Measurements from ENCODE around the gene TBC1D17.
A peak's percentile ranks its signal among the peaks of the same experiment; 100 is the strongest.

The TBC1D17 gene

DNA sequence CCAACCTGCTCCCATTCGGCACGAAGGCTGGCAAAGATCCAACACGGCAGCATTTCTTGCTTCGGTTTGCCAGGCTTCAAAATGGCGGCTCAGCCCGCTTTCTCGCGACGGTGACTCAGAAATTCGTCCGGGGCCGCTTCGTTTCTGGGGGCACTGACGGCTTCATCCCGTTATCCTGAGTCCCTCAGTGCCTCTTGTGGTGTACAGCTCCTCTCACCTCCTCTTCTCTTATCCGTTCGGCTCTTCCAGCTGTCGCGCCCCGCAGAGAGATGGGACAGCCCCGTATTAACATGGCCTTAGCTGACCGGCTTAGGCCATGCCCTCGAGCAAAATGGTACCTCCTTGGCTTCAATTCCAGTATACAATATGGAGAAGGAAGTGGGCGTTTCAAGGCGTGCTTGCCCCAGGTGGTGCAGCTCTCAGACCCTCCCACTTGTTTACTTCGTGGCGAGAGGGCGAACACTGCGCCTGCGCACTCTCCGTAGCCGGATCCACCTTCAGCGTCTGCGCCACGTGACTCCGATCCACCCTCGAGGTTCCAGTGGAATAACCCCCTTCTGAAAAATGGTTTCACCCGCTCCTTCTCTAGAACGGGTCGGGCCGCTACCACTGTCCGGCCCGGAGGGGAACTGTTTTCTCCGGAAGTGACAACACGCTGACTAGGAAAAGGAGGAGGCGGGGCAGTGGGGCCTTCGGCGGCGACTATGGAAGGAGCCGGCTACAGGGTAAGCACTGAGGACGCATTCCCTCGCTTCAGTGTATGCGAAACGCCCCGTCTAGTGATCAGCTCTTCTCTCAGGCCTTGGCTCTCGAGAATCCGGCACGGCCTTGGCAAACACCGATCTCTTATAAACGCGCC lies at the start of gene TBC1D17, which contains the start of gene AKT1S1:
Gene TBC1D17, plus strand, starts transcription at position 683 of the 859 bp plus-strand sequence. Its CDS starts 22 bp downstream, at position 705.
Gene AKT1S1, minus strand, starts transcription at position 336 of the 859 bp plus-strand sequence. CDS start 4,060 bp downstream, outside the sequence.
- peak; percentile 83 for DNase-seq (ENCODE audit: low spot score)

DNA sequence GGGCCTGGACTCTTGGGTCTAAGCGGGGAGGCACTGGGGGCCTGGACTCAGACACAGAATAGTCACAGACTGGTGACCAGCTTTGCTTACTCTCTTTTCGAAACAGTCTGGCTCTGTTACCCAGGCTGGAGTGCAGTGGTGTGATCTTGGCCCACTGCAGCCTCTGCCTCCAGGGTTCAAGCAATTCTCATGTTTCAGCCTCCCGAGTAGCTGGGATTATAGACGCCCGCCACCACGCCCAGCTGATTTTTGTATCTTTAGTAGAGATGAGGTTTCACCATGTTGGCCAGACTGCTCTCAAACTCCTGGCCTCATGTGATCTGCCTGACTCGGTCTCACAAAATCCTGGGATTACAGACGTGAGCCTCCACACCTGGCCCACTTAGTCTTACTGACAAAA lies 48.3 kb upstream of the TBC1D17 start:
- no peak for DNase-seq (ENCODE audit: low spot score)

DNA sequence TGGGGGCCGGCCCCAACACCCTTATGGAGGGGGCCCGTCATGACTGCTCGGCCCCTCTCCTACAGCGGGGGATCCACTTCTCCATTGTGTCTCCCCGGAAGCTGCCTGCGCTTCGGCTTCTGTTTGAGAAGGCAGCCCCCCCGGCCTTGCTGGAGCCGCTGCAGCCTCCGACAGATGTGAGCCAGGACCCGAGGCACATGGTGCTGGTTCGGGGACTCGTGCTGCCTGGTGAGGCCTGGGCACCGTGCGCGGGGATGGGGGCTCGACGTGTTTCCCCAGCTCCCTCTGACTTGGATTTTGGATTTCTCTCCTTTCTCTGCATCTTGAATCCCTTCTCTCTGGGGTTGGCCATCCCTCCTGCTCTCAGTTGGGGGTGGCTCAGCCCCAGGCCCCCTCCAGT lies 47.8 kb upstream of the TBC1D17 start:
- DNase-seq (ENCODE audit: low spot score), result no peak

DNA sequence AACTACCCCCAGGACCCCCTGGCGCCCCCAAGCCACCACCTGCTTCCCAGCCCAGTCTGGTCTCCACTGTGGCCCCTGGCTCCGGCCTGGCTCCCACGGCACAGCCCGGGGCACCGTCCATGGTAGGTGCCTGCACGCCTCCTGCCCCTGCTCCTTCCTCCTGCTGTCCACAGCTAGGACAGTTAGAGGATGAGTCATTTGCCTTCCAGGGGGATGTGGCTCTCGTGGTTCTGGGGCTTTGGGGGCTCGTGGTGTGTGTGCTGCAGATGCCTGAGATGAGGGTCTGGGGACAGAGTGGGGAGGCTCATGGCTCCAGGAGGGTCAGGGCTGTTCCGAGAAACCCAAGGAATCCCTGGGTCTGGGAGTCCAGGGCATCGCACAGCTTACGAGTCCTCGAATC lies 46.7 kb upstream of the TBC1D17 start:
- no peak for DNase-seq (ENCODE audit: low spot score)

DNA sequence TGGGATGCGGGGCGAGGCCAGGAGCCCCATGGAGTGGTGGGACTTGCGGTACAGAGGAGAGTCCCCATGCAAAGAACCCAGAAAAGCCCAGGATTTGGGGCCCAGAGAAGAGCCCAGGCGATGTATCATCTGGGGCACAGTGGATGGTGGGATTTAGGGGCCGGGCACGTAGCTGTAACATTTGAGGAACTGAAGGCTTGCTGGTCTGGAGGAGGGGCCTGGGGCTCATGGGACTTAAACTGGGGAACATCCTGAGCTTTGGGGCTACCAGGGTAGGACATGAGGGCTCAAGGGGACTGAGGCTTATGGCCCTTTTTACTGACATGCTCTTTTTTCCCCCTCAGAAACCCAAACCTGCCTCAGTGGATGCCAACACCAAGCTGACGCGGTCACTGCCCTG lies 45.9 kb upstream of the TBC1D17 start:
- no peak for DNase-seq (ENCODE audit: low spot score)

DNA sequence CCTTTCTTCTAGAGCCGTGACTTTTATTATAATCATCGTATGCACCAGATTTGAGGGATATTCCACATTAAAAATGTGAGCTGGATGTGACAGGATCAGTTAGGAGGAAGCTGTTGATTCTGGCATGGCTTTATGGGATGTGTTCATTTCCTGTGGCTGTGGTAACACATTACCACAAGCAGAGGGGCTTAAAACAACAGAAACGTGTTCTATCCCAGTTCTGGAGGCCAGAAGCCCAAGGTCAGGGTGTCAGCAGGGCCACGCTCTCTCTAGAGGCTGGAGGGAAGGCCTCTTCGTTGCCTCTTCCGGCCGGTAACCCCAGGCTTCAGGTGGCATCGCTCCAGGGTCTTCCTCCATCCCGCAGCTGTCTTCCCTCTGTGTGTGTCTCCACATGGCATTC lies 44.9 kb upstream of the TBC1D17 start:
- no peak for DNase-seq (ENCODE audit: low spot score)

DNA sequence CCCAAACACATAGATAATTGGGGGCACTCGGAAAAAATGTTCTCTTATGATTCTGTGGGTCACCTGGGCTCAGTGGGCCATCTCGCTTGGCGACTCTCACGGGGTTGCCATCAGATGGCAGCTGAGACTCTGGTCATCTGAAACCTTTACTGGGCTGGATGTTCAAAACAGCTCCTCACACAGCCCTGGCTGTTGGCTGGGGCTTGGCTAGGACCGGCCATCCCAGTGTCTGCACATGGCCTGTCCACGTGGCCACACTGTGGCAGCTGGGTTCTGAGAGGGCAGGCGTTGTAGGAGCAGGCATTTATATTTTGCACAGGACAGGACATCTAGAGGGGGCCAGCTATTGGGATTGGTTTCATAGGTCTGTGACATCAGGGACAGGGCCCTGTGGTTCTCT lies 43.9 kb upstream of the TBC1D17 start:
- no peak for DNase-seq (ENCODE audit: low spot score)

DNA sequence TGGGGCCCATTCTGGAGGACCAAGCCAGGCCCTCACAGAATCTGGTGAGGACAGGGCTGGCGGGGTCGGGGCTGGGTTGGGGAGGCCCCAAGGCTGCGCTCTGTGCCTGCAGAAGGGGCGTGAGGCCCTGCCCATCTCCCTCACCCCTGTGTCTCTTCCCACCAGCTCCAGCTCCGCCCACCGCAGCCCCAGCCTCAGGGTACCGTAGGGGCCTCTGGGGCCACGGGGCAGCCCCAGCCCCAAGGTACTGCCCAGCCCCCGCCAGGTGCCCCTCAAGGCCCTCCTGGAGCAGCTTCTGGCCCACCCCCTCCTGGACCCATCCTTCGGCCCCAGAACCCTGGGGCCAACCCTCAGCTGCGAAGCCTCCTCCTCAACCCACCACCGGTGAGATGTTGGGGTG lies 41.9 kb upstream of the TBC1D17 start:
- DNase-seq (ENCODE audit: low spot score), result no peak

DNA sequence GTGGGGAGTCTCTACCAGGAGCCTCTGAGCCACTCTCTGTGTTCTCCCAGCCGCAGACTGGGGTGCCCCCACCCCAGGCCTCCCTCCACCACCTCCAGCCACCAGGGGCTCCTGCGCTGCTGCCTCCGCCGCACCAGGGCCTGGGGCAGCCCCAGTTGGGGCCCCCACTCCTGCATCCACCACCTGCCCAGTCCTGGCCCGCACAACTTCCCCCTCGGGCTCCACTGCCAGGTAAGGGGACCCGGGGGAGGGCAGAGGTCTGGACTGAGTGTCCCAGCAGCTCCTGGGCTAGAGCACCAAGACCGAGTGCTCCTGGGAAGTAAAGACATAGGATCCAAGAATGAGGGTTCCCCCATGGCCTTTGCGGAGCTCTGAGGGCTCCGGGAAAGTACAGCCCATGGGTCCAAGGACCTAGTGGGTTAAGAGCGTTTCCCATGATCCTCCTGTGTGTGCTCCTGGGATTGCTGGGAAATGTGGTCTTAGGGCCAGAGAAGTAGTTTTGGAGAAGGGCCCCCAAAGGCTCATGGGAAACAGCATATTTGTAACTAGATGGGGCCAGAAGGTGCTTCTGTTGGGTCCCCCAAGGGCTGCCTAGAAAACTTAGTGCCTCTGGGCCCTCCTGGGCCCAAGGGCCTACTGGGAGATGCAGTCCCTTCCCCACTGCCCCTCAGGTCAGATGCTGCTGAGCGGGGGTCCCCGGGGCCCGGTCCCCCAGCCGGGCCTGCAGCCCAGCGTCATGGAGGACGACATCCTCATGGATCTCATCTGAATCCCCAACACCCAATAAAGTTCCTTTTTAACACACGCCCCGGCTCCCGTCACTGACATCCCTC lies 41.1 kb upstream of the TBC1D17 start:
- no peak for DNase-seq (ENCODE audit: low spot score)

DNA sequence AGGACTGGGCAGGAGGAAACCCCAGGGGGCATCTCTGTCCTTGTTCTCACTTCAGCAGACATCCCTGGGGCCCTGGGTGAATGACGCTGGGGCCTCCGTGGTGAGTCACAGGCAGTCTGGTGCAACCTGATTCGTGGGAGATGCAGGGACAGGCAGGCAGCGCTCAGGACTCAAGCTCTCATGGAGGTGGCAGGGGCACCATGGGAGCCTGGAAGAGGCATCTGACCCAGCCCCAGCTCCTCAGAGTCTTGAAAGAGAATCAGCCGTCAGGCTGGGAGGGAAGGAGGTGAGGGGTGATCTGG lies 40.5 kb upstream of the TBC1D17 start:
- no peak for DNase-seq (ENCODE audit: low spot score)

DNA sequence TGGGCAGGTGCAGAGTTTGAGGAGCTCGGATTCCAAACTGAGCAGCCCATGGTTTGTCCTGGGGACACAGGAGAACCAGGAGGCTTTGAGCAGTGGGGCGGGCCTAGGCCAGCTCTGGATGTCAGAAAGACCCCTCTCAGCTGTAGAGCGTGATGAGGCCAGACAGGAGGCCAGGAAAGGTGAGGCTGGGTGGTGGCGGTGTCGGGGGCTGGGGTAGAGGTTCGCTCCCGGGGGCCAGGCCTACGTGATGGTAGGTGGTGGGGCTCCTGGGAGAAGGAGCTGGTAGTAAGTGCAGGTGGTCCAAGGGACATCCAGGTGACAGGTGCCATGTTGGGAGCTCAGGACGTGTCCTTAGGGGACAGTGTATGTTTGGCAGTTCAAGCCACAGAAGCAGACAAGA lies 40.1 kb upstream of the TBC1D17 start:
- no peak for DNase-seq (ENCODE audit: low spot score)

DNA sequence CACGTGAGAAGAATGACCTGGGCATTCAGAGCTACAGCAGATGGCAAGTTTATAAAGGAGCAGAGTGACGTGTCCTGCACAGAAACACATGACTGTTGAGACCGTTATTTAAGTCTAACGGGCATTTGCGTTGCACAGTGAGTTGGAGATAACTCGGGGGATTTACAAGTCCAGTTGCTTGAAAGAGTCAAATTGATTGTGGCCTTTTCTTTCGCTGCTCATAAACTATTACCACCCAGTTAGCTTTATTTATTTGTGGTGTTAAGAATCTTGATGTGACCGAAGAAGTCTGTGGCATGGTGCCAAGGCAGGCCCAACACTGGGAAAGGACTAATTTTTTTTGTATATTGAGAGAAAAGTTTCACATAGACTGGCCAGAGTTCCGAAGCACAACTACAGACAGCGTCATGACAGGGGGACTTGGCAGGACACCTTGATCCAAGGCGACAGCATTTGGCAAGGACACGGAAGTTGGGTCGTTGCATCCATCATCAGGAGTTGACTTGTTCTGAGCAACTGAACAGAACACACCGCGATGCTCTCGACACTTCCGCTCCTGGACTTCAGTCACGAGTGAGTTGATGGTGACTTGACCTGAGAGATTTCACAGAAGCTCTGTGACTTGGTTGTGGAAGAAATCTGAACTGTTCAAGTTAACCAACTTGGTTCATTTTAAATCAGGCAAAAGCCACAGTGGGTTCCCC lies 38.5 kb upstream of the TBC1D17 start:
- DNase-seq (ENCODE audit: low spot score), result no peak

DNA sequence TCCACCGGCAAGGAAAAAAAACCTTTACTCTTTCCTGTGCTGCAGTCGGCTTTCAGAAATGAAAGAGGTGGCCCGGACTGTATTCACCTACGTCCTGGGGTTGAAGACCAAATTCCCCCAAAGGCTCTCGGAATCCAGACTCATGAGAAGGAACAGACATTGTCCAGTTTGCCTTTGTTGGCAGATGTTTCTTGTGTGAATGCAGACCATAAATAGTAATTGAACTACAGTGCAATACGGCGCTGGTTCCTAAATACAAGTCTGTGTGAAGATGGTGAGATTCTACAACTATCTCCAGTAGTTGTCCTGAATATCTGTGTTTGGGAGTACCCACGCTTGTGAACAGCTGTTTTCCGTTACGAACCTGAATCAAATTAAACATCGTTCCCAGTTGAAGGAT lies 37.8 kb upstream of the TBC1D17 start:
- DNase-seq (ENCODE audit: low spot score), result no peak

DNA sequence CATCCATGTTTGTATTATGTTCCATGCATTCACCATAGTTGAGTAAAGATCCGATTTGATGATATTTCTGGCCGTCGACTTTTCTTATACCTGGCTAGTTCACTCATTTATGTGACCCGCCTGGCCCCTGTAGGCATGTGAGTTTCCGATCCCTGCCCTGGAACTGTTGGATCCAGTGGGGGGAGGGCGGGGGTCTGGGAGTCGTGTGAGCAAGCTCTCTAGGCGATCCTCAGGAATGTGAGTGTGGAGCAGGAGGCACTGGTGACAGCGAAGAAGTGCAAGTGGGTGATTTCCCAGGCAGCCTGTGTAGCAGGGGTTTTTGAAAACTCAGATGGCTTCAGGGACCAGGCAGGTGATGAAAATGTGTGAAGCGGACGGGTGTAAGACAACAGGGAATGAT lies 37.2 kb upstream of the TBC1D17 start:
- DNase-seq (ENCODE audit: low spot score), result no peak

DNA sequence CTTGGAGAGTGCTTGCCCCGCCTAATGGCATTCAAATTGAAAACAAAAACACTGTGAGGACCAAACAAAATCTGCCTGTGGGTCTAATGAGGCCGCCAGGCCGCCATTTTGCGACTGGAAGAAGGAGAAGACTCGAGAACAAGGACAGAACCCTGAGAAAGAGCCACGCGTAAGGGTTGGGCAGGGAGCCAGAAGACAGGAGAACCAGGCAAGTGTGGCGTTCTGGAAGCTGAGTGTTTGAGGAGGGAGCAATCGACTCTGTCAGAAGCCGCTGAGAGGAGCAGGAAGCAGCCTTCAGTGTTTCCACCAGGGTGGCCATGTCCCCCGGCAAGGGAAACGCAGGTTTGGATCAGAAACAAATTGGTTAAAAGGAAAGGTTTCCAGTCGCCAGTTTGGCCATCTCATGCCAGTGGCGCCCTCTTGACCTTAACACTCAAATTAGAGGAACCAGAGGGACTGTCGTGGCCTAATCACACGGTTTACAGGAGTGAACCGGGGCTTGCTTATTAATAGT lies 36.7 kb upstream of the TBC1D17 start:
- no peak for DNase-seq (ENCODE audit: low spot score)

DNA sequence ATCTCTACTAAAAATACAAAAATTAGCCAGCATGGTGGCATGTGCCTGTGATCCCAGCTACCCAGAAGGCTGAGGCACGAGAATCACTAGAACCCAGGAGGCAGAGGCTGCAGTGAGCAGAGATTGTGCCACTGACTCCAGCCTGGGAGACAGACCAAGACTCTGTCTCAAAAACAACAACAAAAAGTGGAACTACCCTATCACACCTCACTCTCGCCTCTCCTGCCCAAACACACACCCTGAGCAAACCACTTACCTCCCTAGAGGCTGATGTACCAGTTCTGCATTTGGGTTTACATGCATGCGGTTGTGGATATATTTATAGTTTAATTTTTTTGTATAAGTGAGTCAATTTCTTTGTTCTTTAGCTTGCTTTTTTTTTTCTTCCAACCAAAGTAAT lies 34.2 kb upstream of the TBC1D17 start:
- no peak for DNase-seq (ENCODE audit: low spot score)

DNA sequence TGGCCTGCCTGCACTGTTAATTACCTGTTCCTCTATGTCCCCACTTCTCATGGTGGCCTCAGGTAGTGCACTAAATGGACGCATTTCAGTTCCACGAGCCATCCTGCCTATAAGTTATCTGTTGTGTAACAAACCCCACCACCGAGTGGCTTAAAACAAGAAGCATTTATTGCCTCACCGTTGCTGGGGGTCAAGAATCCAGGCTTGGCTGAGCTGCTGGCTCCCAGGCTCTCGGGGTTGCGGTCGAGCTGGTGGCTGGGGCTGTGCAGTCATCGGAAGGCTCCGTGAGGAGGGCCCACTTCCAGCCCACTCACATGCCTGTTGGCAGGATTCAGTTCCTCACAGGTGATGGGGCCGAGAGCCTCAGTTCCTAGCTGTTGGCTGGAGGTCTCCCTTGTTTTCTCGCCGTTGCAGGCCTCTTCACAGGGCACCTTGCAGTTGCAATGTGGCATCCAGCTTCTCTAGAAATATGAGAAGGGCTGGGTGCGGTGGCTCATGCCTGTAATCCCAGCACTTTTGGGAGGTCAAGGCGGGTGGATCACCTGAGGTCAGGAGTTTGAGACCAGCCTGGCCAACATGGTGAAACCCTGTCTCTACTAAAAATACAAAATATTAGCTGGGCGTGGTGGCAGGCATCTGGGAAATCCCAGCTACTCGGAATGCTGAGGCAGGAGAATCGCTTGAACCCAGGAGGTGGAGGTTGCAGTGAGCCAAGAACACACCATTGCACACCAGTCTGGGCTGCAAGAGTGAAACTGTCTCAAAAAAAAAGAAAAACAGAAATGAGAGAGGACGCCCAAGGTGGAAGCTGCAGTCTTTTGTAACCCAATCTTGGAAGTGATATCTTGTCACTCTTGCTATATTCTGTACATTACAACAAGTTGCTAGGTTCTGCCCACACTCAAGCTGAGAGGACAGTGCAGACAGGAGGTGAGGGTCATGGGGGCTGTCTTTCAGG lies 33.1 kb upstream of the TBC1D17 start:
- DNase-seq (ENCODE audit: low spot score), result no peak

DNA sequence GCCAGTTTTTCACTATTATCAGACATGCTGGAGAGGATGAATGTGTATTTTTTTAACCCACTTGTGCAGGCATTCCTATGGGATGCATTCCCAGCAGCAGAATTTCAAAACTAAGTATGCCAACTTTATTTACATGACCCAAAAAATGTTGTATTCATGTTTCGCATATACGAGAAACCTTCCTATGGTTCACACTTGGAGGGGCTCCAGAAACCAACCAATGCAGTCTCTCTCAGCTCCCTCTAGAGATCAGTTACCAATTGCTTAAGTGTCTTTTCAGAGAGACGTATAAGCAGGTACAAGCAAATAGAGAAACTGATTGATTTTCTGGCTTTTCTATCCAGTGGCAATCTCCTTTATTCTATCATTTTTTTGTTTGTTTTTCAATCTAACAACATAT lies 32.1 kb upstream of the TBC1D17 start:
- DNase-seq (ENCODE audit: low spot score), result no peak

DNA sequence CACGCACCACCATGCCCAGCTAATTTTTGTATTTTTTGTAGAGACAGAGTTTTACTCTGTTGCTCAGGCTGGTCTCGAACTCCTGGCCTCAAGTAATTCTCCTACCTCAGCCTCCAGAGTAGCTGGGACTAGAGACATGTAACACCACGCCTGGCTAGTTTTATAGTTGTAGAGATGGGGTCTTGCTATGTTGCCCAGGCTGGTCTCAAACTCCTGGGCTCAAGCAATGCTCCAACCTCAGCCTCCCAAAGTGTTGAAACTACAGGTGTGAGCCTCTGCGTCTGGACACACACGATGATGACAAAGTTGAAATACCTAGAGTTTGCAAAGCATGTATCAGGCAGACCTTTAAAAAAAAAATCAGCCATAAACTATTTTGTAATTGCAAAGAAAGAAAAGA lies 31.1 kb upstream of the TBC1D17 start:
- DNase-seq (ENCODE audit: low spot score), result no peak

DNA sequence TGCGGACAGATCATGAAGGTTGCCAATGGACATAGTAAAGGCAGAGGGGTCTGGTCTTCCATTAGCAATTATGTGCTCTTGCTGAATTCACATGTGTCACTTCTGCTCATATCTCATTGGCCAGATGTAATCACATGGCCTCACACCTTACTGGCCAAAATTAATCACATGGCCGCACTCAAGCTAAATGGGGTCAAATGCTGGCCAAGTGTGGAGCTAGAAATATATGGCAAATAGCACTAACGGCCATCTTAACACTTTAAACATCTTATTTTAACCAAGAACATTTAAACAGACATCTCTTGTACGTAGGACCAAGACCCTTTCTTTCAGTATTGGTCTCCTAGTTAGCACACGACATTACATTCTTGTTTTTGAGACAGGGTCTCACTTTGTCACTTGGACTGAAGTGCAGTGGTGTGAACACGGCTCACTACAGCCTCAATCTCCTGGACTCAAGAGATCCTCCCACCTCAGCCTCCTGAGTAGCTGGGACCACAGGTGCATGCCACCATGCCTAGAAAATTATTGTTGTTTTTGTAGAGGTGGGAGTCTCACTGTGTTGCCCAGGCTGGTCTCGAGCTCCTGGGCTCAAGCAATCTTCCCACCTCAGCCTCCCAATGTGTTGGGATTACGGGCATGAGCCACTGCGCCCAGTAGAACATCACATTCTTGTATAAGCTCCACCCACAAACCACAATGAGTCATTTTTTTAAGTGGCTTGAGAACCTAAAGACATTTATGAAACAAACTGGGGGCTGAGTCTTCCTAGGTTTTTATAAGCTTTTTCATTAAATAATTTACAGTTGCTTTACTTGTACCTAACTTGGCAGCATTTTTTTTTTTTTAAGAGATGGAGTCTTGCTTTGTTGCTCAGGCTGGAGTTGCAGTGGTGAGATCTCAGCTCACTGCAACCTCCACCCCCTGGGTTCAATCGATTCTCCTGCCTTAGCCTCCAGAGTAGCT lies 29.5 kb upstream of the TBC1D17 start:
- no peak for DNase-seq (ENCODE audit: low spot score)

Data from iPS-NIHi11 (cell line).